HEK293T (cell line): ENCODE results near the gene HSPA6.

Experiments used
- ELF4 ChIP-seq: fragments of 450-650 bp; IDR thresholded peaks from 2 replicates; pipeline ENCODE4 v1.6.1; 2017; ENCODE audit warnings: antibody characterized with exemption
- FOXA1 ChIP-seq: fragments of 450-650 bp; IDR thresholded peaks from 2 replicates; pipeline ENCODE4 v1.6.1; 2016; ENCODE audit warnings: mild to moderate bottlenecking
- FOXK2 ChIP-seq: fragments of 450-650 bp; IDR thresholded peaks from 2 replicates; pipeline ENCODE4 v1.6.1; 2016; ENCODE audit warnings: mild to moderate bottlenecking
- PKNOX1 ChIP-seq: fragments of 450-650 bp; IDR thresholded peaks from 2 replicates; pipeline ENCODE4 v1.6.1; 2016
- SP1 ChIP-seq: fragments of 450-650 bp; IDR thresholded peaks from 2 replicates; pipeline ENCODE4 v1.6.1; 2017
- SUZ12 ChIP-seq: fragments of 450-650 bp; IDR thresholded peaks from 2 replicates; pipeline ENCODE4 v1.6.1; 2016; ENCODE audit warnings: mild to moderate bottlenecking

GRCh38 chr1:161480381-161481035 lies 43.8 kb upstream of the HSPA6 start:
- no peak for TF ChIP-seq SUZ12
- TF ChIP-seq FOXA1 = no peak
- TF ChIP-seq SP1 = no peak
- no peak for TF ChIP-seq ELF4
- no peak for TF ChIP-seq FOXK2
- no peak for TF ChIP-seq PKNOX1
